SU-DHL-6 (cell line): ENCODE measurements around the gene CDC42EP5.

ENCODE experiments used
- H2AFZ ChIP-seq: fragments of 200-600 bp; sonication (generic); 2 replicates; pipeline ENCODE4 v1.6.1; 2014; ENCODE audit warnings: low read depth, mild to moderate bottlenecking, moderate library complexity, mixed read lengths, antibody characterized with exemption, low read length; ENCODE audit not compliant: severe bottlenecking
- H3F3A ChIP-seq: fragments of 200-600 bp; shearing (Covaris generic); 2 replicates; pipeline ENCODE4 v1.6.0; 2016; ENCODE audit warnings: antibody characterized with exemption, mild to moderate bottlenecking; ENCODE audit not compliant: insufficient read depth
- H3K27ac ChIP-seq: fragments of 200-600 bp; sonication (generic); 2 replicates; pipeline ENCODE4 v1.5.1; 2016; ENCODE audit warnings: low read depth, mild to moderate bottlenecking, low read length, moderate library complexity, mixed read lengths
- H3K27me3 ChIP-seq: fragments of 200-600 bp; sonication (generic), shearing (Covaris generic); 2 replicates; pipeline ENCODE4 v1.6.0; 2014; ENCODE audit warnings: mild to moderate bottlenecking, low read length
- H3K36me3 ChIP-seq: fragments of 200-600 bp; sonication (generic); 2 replicates; pipeline ENCODE4 v1.6.1; 2014; ENCODE audit warnings: mild to moderate bottlenecking, low read length, mixed read lengths
- H3K4me2 ChIP-seq: fragments of 300-600, 200-600 bp; shearing (Covaris generic), sonication (generic); 2 replicates; pipeline ENCODE4 v1.6.0; 2014; ENCODE audit warnings: low read length, low read depth, mild to moderate bottlenecking; ENCODE audit not compliant: poor library complexity, severe bottlenecking
- H3K4me3 ChIP-seq: fragments of 200-600 bp; sonication (generic); 2 replicates; pipeline ENCODE4 v1.5.1; 2014; ENCODE audit warnings: antibody characterized with exemption, low read length, mild to moderate bottlenecking, mixed read lengths; ENCODE audit not compliant: insufficient read depth, poor library complexity, severe bottlenecking
- H3K79me2 ChIP-seq: fragments of 200-600 bp; sonication (generic); 2 replicates; pipeline ENCODE4 v1.6.1; 2014; ENCODE audit warnings: mild to moderate bottlenecking, low read length, moderate library complexity; ENCODE audit not compliant: insufficient read depth
- H3K9ac ChIP-seq: fragments of 200-600 bp; sonication (generic); 2 replicates; pipeline ENCODE4 v1.7.0; 2014; ENCODE audit warnings: mild to moderate bottlenecking, low read length
- H3K9me2 ChIP-seq: fragments of 200-600 bp; sonication (generic); replicated peaks from 2 replicates; pipeline ENCODE4 v1.6.1; 2014; ENCODE audit warnings: low read length; ENCODE audit not compliant: insufficient read depth
- H3K9me3 ChIP-seq: fragments of 200-600 bp; sonication (generic); 2 replicates; pipeline ENCODE4 v1.6.1; 2014; ENCODE audit warnings: low read length, mixed read lengths; ENCODE audit not compliant: insufficient read depth
- H4K20me1 ChIP-seq: fragments of 200-600 bp; sonication (generic); 2 replicates; pipeline ENCODE4 v1.6.1; 2014; ENCODE audit warnings: low read depth, mild to moderate bottlenecking, antibody characterized with exemption, low read length, moderate library complexity, mixed read lengths
- CTCF ChIP-seq: fragments of 200-600 bp; sonication (generic); IDR thresholded peaks from one replicate; pipeline ENCODE4 v1.5.1; 2017; ENCODE audit warnings: antibody characterized with exemption, mild to moderate bottlenecking, low read length, moderate library complexity; ENCODE audit not compliant: insufficient read depth, poor library complexity, severe bottlenecking
- EZH2phosphoT487 ChIP-seq: fragments of 200-600 bp; sonication (generic), shearing (Covaris generic); conservative IDR thresholded peaks from 2 replicates; pipeline ENCODE4 v1.6.1; 2018; ENCODE audit warnings: mild to moderate bottlenecking, antibody characterized with exemption, low read length, moderate library complexity, mixed read lengths

Gene CDC42EP5

GRCh38 chr19:54477650-54478049 is 4.6 kb upstream of the CDC42EP5 start:
- no peaks in the 10 kb centered on the region for H3K27me3 ChIP-seq
- no peak overlapping the region for H3K4me2 ChIP-seq
- H3K4me3 ChIP-seq, result no peak overlapping the region
- no peaks in the 10 kb centered on the region for H3K9me2 ChIP-seq
- H3K79me2 ChIP-seq, result no peaks in the 10 kb centered on the region
- H3K9ac ChIP-seq, result no peak overlapping the region
- no peak overlapping the region for H2AFZ ChIP-seq
- H3F3A ChIP-seq, result no peaks in the 10 kb centered on the region
- H3K27ac ChIP-seq, result no peak overlapping the region
- no peaks in the 10 kb centered on the region for H3K9me3 ChIP-seq
- TF ChIP-seq EZH2phosphoT487 (no peak), CTCF (no peak)
- no peaks in the 10 kb centered on the region for H3K36me3 ChIP-seq
- no peaks in the 10 kb centered on the region for H4K20me1 ChIP-seq

- H3K27ac ChIP-seq, result no peak overlapping the region
- no peaks in the 10 kb centered on the region for H3K79me2 ChIP-seq
- no peaks in the 10 kb centered on the region for H3K27me3 ChIP-seq
- H3K9ac ChIP-seq, result no peak overlapping the region
- H3K4me3 ChIP-seq, result no peak overlapping the region
- H2AFZ ChIP-seq, result no peak overlapping the region
- no peak overlapping the region for H3K4me2 ChIP-seq
- no peaks in the 10 kb centered on the region for H3K9me3 ChIP-seq
- H3K9me2 ChIP-seq, result no peaks in the 10 kb centered on the region
- H3K36me3 ChIP-seq, result no peaks in the 10 kb centered on the region
- TF ChIP-seq CTCF (no peak), EZH2phosphoT487 (no peak)
- H3F3A ChIP-seq, result no peaks in the 10 kb centered on the region
- no peaks in the 10 kb centered on the region for H4K20me1 ChIP-seq
These were observed 2.6 kb upstream of the CDC42EP5 start for GRCh38 chr19:54475706-54476105.

- Histone ChIP-seq H2AFZ (no peak overlapping the region), H3K79me2 (no peaks in the 10 kb centered on the region), H3K9me3 (no peaks in the 10 kb centered on the region), H4K20me1 (no peaks in the 10 kb centered on the region), H3K27ac (no peak overlapping the region), H3K9me2 (no peaks in the 10 kb centered on the region), H3F3A (no peaks in the 10 kb centered on the region), H3K27me3 (no peaks in the 10 kb centered on the region), H3K36me3 (no peaks in the 10 kb centered on the region), H3K4me2 (no peak overlapping the region), H3K4me3 (no peak overlapping the region), H3K9ac (no peak overlapping the region)
- TF ChIP-seq EZH2phosphoT487 (no peak), CTCF (no peak)
These were observed 836 bp upstream of the CDC42EP5 start for GRCh38 chr19:54473892-54474372.
